GM12891 (cell line): ENCODE measurements around the gene SIRT5.

Experiments used
- PAX5 ChIP-seq: IDR thresholded peaks from 2 replicates; pipeline ENCODE4 v1.6.1; 2011; ENCODE audit warnings: low read length, moderate library complexity, mild to moderate bottlenecking; ENCODE audit not compliant: insufficient read depth, severe bottlenecking
- POLR2A ChIP-seq: IDR thresholded peaks from 2 replicates; pipeline ENCODE4 v1.6.1; 2011; ENCODE audit warnings: low read depth, low read length, control low read depth
- POLR2AphosphoS5 ChIP-seq: IDR thresholded peaks from 2 replicates; pipeline ENCODE4 v1.6.1; 2011; ENCODE audit warnings: low read depth, low read length, control low read depth
- SPI1 ChIP-seq: IDR thresholded peaks from 2 replicates; pipeline ENCODE4 v1.6.1; 2011; ENCODE audit warnings: low read depth, low read length, control low read depth
- TAF1 ChIP-seq: IDR thresholded peaks from 2 replicates; pipeline ENCODE4 v1.6.1; 2011; ENCODE audit warnings: low read depth, low read length, control low read depth

DNA sequence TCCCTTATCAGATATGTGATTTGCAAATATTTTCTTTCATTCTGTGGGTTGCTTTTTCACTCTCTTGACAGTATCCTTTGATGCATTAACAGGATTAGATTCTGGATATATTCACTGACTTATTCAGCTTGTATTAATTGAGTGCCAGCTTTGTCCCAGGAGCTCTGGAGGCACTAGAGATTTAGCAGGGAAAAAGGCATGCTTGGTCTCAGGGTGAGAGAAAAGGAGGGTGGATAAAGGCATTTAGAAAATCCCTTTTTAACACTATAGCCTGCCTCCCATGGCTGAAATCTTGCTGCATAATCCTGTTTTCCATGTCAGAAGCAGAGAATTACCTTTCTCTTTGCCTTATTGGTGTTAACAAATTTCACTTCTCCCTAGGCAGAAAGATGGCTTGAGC is 28.5 kb upstream of the SIRT5 start:
- TF ChIP-seq POLR2A (no peak), TAF1 (no peak), SPI1 (no peak), PAX5 (no peak), POLR2AphosphoS5 (no peak)
